ENCODE measurements around the gene CXCL11. TPM values are rescaled to one million over a fixed set of nuclear protein-coding genes. Genes with fewer than 3 reads are reported as not detected.

The CXCL11 gene
- total RNA-seq, result not detected in 2 replicates

DNA sequence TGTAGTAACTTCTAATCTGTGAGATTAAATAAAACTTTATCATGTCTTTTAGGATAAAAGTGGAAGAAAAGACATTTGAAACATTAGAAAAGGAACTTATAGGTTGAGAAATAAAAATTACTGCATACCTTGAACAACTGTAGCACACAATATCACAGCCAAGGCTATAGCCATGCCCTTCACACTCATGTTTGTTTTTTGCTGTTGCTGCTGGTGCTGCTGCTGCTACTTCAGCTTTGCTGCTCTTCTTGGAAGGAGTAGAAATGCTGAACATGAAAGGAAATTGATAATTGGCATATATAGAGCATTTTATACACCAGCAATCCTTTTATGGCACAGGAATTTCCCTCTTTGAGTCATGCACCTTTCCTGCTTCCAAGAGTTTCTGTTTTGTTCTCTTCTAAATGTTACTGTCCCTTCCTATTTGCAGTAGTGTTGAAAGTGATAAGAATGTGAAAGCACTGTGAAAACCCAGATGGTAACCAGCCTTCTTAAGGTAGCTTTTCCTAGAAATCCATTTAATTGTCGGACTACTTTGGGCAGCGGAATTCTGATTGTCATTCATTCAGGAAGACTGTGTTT lies at the start of gene CXCL11:
TSS of gene CXCL11 (minus strand) at position 272 of the 582 bp plus-strand sequence. CDS start at position 189, 83 bp downstream.
- Histone ChIP-seq H3K36me3 (ENCODE audit: control insufficient read depth, insufficient read depth, low read length) (no peaks in the 10 kb centered on the region), H3K27me3 (ENCODE audit: control insufficient read depth, insufficient read depth, low read length) (no peaks in the 10 kb centered on the region), H3K4me3 (ENCODE audit: low read depth, low read length) (no peak within 1 kb of the TSS)
- TF ChIP-seq, protein P1, sequence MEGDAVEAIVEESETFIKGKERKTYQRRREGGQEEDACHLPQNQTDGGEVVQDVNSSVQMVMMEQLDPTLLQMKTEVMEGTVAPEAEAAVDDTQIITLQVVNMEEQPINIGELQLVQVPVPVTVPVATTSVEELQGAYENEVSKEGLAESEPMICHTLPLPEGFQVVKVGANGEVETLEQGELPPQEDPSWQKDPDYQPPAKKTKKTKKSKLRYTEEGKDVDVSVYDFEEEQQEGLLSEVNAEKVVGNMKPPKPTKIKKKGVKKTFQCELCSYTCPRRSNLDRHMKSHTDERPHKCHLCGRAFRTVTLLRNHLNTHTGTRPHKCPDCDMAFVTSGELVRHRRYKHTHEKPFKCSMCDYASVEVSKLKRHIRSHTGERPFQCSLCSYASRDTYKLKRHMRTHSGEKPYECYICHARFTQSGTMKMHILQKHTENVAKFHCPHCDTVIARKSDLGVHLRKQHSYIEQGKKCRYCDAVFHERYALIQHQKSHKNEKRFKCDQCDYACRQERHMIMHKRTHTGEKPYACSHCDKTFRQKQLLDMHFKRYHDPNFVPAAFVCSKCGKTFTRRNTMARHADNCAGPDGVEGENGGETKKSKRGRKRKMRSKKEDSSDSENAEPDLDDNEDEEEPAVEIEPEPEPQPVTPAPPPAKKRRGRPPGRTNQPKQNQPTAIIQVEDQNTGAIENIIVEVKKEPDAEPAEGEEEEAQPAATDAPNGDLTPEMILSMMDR (IDR thresholded peaks at IDR 0.05; ENCODE audit: insufficient read depth, low read length, severe bottlenecking), result no peak
- peak; percentile 62 for DNase-seq (ENCODE audit: low read depth)
- no peak for FAIRE-seq

- TF ChIP-seq, protein P1 (IDR thresholded peaks at IDR 0.05; ENCODE audit: insufficient read depth, low read length, severe bottlenecking), result no peak
- Histone ChIP-seq H3K4me3 (ENCODE audit: low read depth, low read length) (no peak overlapping the region), H3K36me3 (ENCODE audit: control insufficient read depth, insufficient read depth, low read length) (no peaks in the 10 kb centered on the region), H3K27me3 (ENCODE audit: control insufficient read depth, insufficient read depth, low read length) (no peaks in the 10 kb centered on the region)
- DNase-seq (ENCODE audit: low read depth) (no peak), FAIRE-seq (no peak)
Measured at GRCh38 chr4:76084542-76084941, 48.7 kb upstream of the CXCL11 start.

DNA sequence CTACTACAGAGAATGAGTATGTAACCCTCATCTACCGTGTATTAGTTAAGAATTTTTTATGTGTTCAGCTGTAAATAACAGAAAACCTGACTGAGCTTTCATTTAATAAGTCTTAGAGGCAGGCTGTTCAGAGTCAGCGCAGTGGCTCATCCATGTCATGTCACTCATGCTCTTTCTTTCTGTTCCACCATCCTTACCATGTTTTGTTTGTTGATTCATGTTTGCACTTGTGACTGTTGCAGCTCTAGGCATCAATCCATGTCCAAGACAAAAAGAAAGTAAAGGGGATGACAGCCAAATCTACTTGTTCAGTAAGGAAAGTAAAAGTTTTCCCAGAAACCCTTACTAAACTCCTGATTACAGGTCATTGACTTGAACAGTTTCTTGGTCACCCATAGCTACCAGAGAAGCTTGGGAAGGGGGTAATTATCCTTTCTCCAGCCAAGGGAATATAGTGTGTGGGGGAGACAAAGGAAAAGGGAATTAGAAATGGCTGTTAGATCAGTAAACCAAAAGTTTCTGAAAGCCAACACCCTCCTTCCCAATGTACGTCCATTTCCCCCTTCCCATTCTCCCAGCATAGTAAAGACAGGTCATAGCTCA lies 47.6 kb upstream of the CXCL11 start:
- peak; percentile 74 for DNase-seq (ENCODE audit: low read depth)
- H3K4me3 ChIP-seq (ENCODE audit: low read depth, low read length), result no peak overlapping the region
- H3K27me3 ChIP-seq (ENCODE audit: control insufficient read depth, insufficient read depth, low read length), result no peaks in the 10 kb centered on the region
- no peaks in the 10 kb centered on the region for H3K36me3 ChIP-seq (ENCODE audit: control insufficient read depth, insufficient read depth, low read length)
- TF ChIP-seq, protein P1 (IDR thresholded peaks at IDR 0.05; ENCODE audit: insufficient read depth, low read length, severe bottlenecking), result no peak
- FAIRE-seq, result no peak

- TF ChIP-seq, protein P1 (IDR thresholded peaks at IDR 0.05; ENCODE audit: insufficient read depth, low read length, severe bottlenecking), result no peak
- FAIRE-seq, result no peak
- DNase-seq (ENCODE audit: low read depth), result no peak
- H3K4me3 ChIP-seq (ENCODE audit: low read depth, low read length), result no peak overlapping the region
- H3K36me3 ChIP-seq (ENCODE audit: control insufficient read depth, insufficient read depth, low read length), result no peaks in the 10 kb centered on the region
- H3K27me3 ChIP-seq (ENCODE audit: control insufficient read depth, insufficient read depth, low read length), result no peaks in the 10 kb centered on the region
Measured at GRCh38 chr4:76078033-76078613, 42.3 kb upstream of the CXCL11 start.

DNA sequence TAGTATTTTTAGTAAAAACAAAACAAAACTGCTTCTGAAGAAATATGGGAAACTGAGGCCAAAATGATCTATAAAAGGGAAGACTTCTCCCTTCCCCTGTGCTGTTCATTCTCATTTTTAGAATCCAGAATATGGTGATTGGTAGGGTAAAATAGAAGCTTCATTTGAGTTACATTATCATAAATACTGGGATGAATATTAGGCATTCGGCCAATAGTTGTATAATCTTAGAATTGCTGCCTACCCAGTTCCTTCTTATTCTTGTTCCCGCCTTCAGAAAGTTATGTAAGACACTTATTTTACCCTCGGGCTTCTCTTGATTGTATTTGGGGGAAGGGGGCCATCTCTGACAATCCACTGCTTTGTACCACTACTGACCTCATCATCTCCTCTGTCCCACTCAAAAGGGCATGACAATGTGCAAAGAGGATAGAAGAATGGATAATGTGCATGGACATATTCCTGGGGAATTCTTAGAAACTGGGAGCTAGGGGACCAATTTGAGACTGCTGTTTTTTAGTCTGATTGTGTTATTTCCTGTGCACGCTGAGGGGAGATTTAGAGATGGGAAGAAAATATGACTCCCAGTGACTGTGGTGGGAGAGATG lies 39.2 kb upstream of the CXCL11 start:
- Histone ChIP-seq H3K4me3 (ENCODE audit: low read depth, low read length) (no peak overlapping the region), H3K36me3 (ENCODE audit: control insufficient read depth, insufficient read depth, low read length) (no peaks in the 10 kb centered on the region), H3K27me3 (ENCODE audit: control insufficient read depth, insufficient read depth, low read length) (no peaks in the 10 kb centered on the region)
- TF ChIP-seq, protein P1 (IDR thresholded peaks at IDR 0.05; ENCODE audit: insufficient read depth, low read length, severe bottlenecking), result no peak
- FAIRE-seq, result no peak
- no peak for DNase-seq (ENCODE audit: low read depth)

All from bronchial epithelial cell (primary cell).